Astrocyte (in vitro differentiated cells and primary cell): ENCODE measurements around the gene IQCH. TPM values are rescaled to one million over a fixed set of nuclear protein-coding genes. Genes with fewer than 3 reads are reported as not detected.

Source experiments
- DNase-seq: peaks from one replicate; pipeline ENCODE4 v3.0.0-alpha.2; 2010; ENCODE audit warnings: low read depth
- FAIRE-seq: peaks from 2 replicates; lab custom pipeline; 2011; peaks lifted over from hg19 to GRCh38; lab: Jason Lieb, UNC
- H2AFZ ChIP-seq: 2 replicates; pipeline ENCODE4 v1.6.0; 2012; ENCODE audit warnings: low read depth, low read length, inconsistent platforms
- H3K27ac ChIP-seq: 2 replicates; pipeline ENCODE4 v1.5.1; 2011; ENCODE audit warnings: low read depth, low read length, inconsistent platforms
- H3K27me3 ChIP-seq: 2 replicates; pipeline ENCODE4 v1.6.0; 2011; ENCODE audit warnings: low read length, inconsistent platforms; ENCODE audit not compliant: insufficient read depth
- H3K36me3 ChIP-seq: 2 replicates; pipeline ENCODE4 v1.5.1; 2011; ENCODE audit warnings: low read length, inconsistent platforms; ENCODE audit not compliant: insufficient read depth
- H3K4me1 ChIP-seq: 2 replicates; pipeline ENCODE4 v1.5.1; 2011; ENCODE audit warnings: low read length, inconsistent platforms; ENCODE audit not compliant: insufficient read depth
- H3K4me2 ChIP-seq: 2 replicates; pipeline ENCODE4 v1.6.0; 2012; ENCODE audit warnings: low read length, inconsistent platforms
- H3K4me3 ChIP-seq: 2 replicates; pipeline ENCODE4 v1.5.1; 2011; ENCODE audit warnings: low read depth, mild to moderate bottlenecking, low read length, inconsistent platforms; ENCODE audit not compliant: insufficient read depth
- H3K79me2 ChIP-seq: 2 replicates; pipeline ENCODE4 v1.6.0; 2012; ENCODE audit warnings: mild to moderate bottlenecking, low read length, inconsistent platforms; ENCODE audit not compliant: insufficient read depth
- H3K9ac ChIP-seq: 2 replicates; pipeline ENCODE4 v1.6.0; 2012; ENCODE audit warnings: mild to moderate bottlenecking, low read length, inconsistent platforms
- H3K9me3 ChIP-seq: 2 replicates; pipeline ENCODE4 v1.5.1; 2012; ENCODE audit warnings: low read depth, mild to moderate bottlenecking, low read length, inconsistent platforms; ENCODE audit not compliant: insufficient read depth
- H4K20me1 ChIP-seq: 2 replicates; pipeline ENCODE4 v1.6.0; 2012; ENCODE audit warnings: low read length, inconsistent platforms; ENCODE audit not compliant: insufficient read depth
- H3K27ac Mint-ChIP-seq: one replicate; pipeline ENCODE4 v1.8.0; 2021; ENCODE audit warnings: mild to moderate bottlenecking, mixed read lengths; ENCODE audit not compliant: unreplicated experiment
- H3K27me3 Mint-ChIP-seq: one replicate; pipeline ENCODE4 v1.8.0; 2021; ENCODE audit warnings: low read depth, mixed read lengths; ENCODE audit not compliant: unreplicated experiment
- H3K36me3 Mint-ChIP-seq: one replicate; pipeline ENCODE4 v1.8.0; 2021; ENCODE audit warnings: low read depth, mixed read lengths; ENCODE audit not compliant: unreplicated experiment
- H3K4me1 Mint-ChIP-seq: one replicate; pipeline ENCODE4 v1.8.0; 2021; ENCODE audit warnings: low read depth, mixed read lengths; ENCODE audit not compliant: unreplicated experiment
- H3K4me3 Mint-ChIP-seq: one replicate; pipeline ENCODE4 v1.8.0; 2021; ENCODE audit warnings: mild to moderate bottlenecking, moderate library complexity, mixed read lengths; ENCODE audit not compliant: unreplicated experiment
- H3K9me3 Mint-ChIP-seq: one replicate; pipeline ENCODE4 v1.8.0; 2021; ENCODE audit warnings: mild to moderate bottlenecking, mixed read lengths; ENCODE audit not compliant: unreplicated experiment
- EZH2 ChIP-seq: IDR thresholded peaks from 2 replicates; pipeline ENCODE4 v1.6.1; 2012; ENCODE audit warnings: mild to moderate bottlenecking, low read length, inconsistent platforms; ENCODE audit not compliant: insufficient read depth
- total RNA-seq: library from RNA; stranded (reverse); gene quantifications from 2 replicates; pipeline ENCODE4 v1.2.1, GENCODE V29; 2021
- TF ChIP-seq, protein P1 (sequence below): IDR thresholded peaks from 2 replicates; pipeline ENCODE4 v1.5.1; 2011; ENCODE audit warnings: low read depth, mild to moderate bottlenecking, inconsistent platforms, low read length, moderate library complexity; ENCODE audit not compliant: insufficient read depth

The IQCH gene
- total RNA-seq, 1 donor from 2014 or later = 2.7 TPM

DNA sequence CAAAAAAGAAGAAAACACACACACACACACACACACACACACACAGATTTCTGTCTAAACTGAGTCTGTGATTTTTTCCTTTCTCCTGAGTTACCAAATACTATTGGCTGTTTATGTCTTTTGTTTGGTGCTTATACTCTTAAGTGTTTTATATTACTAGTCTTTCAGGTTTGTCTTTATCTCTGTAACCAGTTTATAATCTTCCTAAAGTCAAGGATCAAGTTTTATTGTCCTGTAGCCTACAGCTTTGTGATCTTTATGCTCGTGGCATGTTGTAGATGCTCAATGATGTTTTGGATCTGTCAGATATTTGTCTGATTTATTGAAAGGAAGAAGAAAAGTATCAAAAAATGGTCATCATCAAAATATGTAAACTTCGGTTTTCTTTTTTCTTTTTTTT is 292.5 kb downstream of the IQCH start:
- Mint-ChIP-seq H3K4me1 (peaks cover 19% of the 10 kb centered on the region), H3K9me3 (no peaks in the 10 kb centered on the region), H3K27me3 (no peaks in the 10 kb centered on the region), H3K4me3 (no peak overlapping the region), H3K27ac (no peak overlapping the region), H3K36me3 (peaks cover 3% of the 10 kb centered on the region)
- H3K79me2 ChIP-seq = peaks cover 7% of the 10 kb centered on the region
- H4K20me1 ChIP-seq = peaks cover 4% of the 10 kb centered on the region
- H2AFZ ChIP-seq = no peak overlapping the region
- no peak overlapping the region for H3K4me2 ChIP-seq
- H3K9ac ChIP-seq = no peak overlapping the region
- H3K9me3 ChIP-seq = no peaks in the 10 kb centered on the region
- DNase-seq (no peak), FAIRE-seq (no peak)
- H3K27me3 ChIP-seq = no peaks in the 10 kb centered on the region
- H3K36me3 ChIP-seq = no peaks in the 10 kb centered on the region
- H3K4me1 ChIP-seq = peaks cover 21% of the 10 kb centered on the region
- TF ChIP-seq EZH2 = no peak
- TF ChIP-seq, protein P1, sequence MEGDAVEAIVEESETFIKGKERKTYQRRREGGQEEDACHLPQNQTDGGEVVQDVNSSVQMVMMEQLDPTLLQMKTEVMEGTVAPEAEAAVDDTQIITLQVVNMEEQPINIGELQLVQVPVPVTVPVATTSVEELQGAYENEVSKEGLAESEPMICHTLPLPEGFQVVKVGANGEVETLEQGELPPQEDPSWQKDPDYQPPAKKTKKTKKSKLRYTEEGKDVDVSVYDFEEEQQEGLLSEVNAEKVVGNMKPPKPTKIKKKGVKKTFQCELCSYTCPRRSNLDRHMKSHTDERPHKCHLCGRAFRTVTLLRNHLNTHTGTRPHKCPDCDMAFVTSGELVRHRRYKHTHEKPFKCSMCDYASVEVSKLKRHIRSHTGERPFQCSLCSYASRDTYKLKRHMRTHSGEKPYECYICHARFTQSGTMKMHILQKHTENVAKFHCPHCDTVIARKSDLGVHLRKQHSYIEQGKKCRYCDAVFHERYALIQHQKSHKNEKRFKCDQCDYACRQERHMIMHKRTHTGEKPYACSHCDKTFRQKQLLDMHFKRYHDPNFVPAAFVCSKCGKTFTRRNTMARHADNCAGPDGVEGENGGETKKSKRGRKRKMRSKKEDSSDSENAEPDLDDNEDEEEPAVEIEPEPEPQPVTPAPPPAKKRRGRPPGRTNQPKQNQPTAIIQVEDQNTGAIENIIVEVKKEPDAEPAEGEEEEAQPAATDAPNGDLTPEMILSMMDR = no peak
- H3K4me3 ChIP-seq = no peak overlapping the region
- no peak overlapping the region for H3K27ac ChIP-seq

DNA sequence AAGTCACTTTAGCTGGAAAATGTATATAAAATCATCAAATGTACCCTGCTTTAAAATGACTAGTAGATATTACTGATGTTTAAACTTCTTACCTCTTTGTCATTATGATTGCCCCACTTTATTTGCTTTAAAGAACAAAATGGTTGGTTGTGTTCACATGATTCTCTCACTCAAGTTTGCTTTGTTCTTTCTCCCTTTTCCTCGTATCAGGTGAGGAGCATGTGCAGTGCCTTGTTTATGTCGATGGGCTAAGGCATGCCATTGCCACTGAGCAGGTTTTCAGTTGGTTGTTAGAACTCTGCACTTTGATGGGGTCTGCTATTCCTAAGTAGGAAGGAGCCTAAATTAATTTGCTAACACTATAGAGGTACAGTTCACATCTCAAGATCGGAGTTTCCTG is 293.2 kb downstream of the IQCH start:
- peaks cover 6% of the 10 kb centered on the region for H3K79me2 ChIP-seq
- H3K27me3 ChIP-seq = no peaks in the 10 kb centered on the region
- Mint-ChIP-seq H3K36me3 (peaks cover 3% of the 10 kb centered on the region), H3K4me1 (peaks cover 19% of the 10 kb centered on the region), H3K9me3 (no peaks in the 10 kb centered on the region), H3K27ac (no peak overlapping the region), H3K4me3 (no peak overlapping the region), H3K27me3 (no peaks in the 10 kb centered on the region)
- DNase-seq (no peak), FAIRE-seq (no peak)
- peak overlapping the region; percentile 57 for H3K4me2 ChIP-seq
- H3K9ac ChIP-seq = peak overlapping the region; percentile 38
- TF ChIP-seq, protein P1 = no peak
- no peak for TF ChIP-seq EZH2
- H3K4me1 ChIP-seq = peaks cover 21% of the 10 kb centered on the region
- no peak overlapping the region for H3K4me3 ChIP-seq
- peak overlapping the region; percentile 8 for H3K27ac ChIP-seq
- no peaks in the 10 kb centered on the region for H3K36me3 ChIP-seq
- H2AFZ ChIP-seq = no peak overlapping the region
- no peaks in the 10 kb centered on the region for H3K9me3 ChIP-seq
- H4K20me1 ChIP-seq = peaks cover 4% of the 10 kb centered on the region

DNA sequence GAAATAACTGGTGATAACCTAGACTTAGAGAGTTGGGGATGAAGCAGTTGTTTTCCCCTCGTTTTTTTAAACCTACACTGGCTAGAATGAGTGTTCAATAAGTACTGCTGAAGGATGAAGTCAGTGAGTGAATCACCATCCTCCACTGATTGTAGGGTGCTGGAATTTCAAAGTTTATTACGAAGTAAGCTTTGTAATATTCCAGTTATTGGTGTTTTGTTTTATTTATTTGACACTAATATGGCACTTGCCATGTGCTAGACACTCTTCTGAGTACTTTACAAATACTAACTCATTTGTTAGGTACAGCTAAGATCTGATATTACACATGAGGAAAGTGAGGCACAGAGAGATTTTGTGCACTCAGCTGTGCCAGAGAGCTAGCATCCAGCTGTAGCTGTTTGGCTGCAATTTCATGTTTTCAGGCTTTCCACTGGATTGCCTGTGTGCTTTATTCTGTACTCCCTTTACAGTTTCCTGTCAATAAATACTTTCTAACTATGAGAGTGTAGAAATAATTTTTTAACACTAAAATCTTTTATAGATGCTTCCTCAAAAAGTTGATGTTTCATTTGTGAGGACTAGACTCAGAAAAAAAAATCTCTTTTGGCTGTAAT is 293.8 kb downstream of the IQCH start:
- no peak overlapping the region for H3K4me3 ChIP-seq
- H3K9ac ChIP-seq = peak overlapping the region; percentile 38
- H3K4me1 ChIP-seq = peaks cover 16% of the 10 kb centered on the region
- FAIRE-seq = peak; percentile 85
- peak; percentile 43 for DNase-seq
- H4K20me1 ChIP-seq = peaks cover 4% of the 10 kb centered on the region
- no peaks in the 10 kb centered on the region for H3K9me3 ChIP-seq
- H3K4me2 ChIP-seq = peak overlapping the region; percentile 57
- H3K27ac Mint-ChIP-seq = no peak overlapping the region
- TF ChIP-seq, protein P1 = no peak
- TF ChIP-seq EZH2 = no peak
- no peak overlapping the region for H3K4me3 Mint-ChIP-seq
- H3K27me3 ChIP-seq = no peaks in the 10 kb centered on the region
- H3K27me3 Mint-ChIP-seq = no peaks in the 10 kb centered on the region
- peaks cover 19% of the 10 kb centered on the region for H3K4me1 Mint-ChIP-seq
- no peaks in the 10 kb centered on the region for H3K9me3 Mint-ChIP-seq
- no peaks in the 10 kb centered on the region for H3K36me3 ChIP-seq
- H3K36me3 Mint-ChIP-seq = peaks cover 3% of the 10 kb centered on the region
- peaks cover under 1% of the 10 kb centered on the region for H3K79me2 ChIP-seq
- H3K27ac ChIP-seq = peak overlapping the region; percentile 8
- H2AFZ ChIP-seq = no peak overlapping the region
